ENCODE data around the gene CPEB4.

The CPEB4 gene

DNA sequence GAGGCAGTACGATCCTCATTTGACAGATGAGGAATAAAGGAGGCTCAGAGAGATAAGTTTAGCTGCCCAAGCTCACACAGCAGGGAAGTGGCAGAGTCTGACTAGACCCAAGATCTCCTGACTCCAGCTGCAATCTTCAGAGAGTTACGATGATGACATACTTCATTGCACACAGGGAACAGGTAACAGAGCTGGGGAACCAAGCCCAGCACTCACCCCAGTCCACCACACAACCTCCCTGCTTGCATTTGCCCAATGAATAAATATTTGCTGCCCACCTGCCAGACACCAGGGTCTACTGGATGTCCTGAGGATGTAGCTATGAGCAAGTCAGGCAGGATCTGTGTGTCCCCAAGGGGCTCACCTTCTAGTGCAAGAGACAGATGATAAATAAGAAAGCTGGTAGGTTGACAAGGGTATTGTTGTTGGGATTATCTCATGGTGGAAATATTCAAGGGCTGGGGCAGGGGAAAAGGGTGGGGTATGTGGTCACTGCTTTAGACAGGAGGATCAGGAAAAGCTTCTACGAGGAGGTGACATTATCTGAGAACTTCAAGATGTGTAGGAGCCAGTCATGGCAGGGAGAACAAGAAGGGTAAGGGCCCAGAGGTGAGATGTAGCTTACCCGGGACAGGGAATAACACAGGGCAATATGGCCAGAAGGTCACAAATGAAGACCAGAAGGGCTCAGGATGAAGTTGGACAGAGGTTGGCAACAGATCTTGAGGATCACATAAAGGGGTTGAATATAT lies 28.6 kb upstream of the CPEB4 start:
- no peak for DNase-seq

DNA sequence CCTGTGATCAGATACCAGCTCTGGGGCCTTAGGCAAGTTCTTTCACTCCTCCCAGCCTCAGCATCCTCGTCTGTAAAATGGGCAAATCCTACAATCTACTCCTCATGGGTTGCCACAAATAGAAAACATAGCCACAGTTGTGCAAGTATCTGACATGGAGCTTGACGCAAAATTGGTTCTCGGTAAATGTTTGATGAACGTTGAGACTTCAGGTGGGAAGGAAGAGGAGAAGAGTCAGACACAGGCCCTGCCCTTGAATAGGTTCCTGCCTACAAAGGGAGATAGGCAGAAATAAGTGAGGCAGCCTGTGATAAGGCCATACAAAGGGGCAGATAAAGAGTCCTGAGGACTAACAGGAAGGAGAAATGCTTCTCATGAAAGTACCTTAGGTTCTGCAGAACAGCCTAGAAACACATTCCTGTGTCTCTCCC lies 26.1 kb upstream of the CPEB4 start:
- no peak for DNase-seq

DNA sequence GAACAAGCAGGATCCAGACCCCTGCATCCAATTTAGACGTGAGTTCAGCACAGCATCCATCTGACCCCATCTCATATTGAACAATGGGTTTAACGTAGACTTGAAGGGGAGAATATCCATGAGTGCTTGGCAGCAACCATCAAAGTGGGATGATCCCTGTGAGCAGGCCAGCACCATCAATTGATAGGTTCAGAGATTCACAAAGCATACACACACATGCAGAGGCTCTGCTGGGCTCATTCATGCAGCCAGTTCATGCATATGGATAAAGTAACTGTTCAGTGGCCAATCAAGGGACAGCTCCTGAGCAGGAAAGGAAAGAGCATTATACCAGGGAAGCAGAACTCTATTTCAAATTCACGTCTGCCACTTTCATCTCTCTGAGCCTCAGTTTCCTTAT lies 24.8 kb upstream of the CPEB4 start:
- no peak for DNase-seq

DNA sequence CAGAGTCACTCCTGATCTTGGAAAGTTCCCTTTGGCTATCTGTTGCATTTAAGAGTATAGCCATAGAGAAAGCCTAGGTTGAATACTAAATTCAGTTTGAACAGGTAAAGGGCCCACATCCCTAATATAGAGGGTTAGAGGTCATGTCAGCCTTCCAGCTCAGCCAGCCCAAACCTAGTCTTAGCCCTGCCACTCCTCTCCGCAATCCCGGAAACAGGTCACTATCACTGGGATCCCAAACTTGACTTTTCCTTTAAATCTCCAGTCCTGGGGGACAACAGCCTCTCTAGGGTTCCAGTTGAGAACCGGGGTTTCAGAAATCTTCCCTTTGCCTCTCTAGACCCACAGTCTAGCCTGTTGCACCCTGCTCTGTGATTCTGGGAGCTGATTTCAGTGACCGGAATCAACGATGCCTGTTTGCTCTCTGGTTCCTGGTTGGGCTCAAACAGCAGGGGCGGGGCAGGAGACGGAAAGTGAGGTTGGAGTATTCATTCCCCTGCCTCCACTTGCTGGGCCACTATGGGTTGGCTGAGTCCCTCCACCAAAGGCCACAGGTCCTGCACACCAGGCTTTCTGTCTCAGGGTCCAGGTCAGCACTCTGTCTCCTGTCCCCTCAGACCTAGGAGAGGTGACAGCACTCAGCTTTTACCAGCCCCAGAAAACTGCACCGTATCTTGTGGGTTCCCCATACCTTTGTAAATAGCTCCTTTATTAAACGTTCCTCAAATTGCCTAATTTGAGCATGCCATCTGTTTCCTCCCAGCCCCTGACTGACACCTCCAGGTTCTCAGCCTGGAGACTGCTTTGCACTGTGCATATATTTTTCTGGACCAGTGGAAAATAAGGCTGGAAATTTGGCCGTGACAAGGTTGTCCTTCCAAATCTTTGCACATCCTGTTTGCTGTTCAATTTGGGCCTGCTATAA lies 23.8 kb upstream of the CPEB4 start:
- no peak for DNase-seq

DNA sequence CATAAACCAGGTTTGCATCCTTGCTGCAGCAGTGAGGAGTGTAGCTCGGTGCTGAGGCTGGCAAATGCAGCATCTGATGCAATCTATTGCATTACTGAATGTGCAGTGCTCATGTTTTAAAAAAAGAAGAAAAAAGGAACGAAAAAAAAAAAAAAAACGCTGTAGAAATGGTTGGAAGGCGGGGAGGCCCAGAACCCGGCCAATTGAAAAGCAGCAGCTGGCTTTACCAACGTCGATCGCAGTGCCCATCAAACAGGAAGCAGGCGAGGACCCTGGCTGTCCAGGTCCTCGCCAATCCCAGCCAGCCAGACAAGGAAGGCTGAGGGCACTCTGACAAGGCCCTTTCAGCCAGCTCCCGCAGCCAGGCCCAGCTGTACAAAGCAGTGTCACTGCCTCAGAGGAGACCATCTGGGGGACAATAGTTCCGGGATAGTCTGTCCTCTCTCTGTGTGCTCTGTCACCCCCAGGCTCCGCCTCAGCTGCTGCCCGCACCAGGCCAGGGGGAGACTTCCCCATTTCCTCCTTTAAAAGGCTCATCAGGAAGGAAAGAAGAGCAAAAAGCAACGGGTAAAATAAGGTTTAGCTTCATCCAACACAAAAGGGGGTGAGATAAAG lies 21.8 kb upstream of the CPEB4 start:
- DNase-seq, result no peak

DNA sequence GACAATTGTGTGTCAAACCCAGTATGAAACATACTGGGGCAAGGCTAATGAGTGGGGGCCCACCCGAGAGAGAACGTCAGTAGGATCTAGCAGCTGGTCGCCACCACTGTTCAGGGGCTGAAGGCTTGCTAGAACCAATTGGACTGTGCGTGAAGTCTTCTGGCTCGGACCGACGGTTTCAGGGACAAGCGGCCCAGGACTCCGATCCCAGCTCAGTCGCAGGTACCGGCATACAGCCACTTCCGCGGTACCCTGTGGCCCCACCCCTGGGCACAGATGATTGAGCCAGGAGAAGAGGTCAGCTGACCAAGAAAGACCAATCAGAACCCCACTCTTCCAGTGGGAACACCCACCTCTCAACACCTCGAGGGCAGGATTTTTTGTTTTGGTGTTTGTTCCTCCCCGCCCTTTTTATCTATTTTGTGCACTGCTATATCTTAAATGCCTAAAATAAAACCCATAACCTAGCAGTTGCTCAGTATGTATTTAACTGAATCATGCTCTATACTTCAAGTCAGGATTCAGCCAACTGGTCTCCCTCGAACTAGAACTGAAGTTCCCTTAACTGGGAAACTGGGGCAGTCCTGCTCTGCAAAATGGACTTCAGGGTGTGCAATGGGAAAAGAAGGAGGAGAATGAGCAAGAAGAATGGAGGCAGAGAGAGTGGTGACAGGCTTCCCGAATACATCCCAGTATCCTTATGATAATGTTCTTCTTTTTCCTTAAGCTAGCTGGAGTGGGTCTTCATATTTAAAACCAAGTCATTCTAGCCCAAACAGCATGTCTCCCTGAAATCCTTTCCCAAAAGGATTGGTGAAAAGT lies 21.1 kb upstream of the CPEB4 start:
- DNase-seq, result no peak

DNA sequence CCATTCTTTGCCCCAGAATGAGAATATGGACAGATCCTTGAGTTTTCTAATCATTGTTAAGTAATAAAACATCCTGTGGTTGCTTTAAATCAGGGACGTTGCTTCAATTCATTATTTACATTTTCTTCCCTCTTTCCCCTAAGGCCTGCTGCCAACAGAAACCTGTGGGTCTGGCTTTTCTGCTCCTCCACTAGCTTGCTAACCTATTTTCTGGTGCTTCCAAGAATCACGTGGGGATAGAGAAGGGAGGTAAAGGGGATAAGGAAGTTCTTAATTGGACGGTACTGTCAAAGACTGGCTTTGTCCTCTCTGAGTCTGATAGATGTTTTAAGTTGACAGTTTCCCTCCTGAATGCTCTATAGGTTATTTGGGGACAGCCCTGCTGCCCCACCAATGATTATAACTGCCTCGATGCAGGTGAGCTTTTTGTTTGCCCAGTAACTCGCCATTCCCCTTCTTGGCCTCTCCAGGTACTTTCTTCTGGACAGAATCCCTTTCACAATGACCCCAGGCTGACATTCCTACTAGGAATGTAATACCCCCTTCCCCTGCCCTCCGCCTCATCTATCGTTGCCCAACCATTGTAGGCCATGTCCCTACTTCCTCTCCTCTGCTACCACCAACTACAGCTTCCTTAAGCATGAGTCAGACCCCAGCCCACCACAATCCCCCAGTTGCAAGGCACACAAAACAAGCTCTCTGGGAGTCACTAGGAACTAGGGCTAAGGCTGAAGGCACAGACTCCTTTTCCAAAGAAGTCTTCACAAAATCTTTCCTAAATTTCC lies 19.9 kb upstream of the CPEB4 start:
- DNase-seq, result no peak

DNA sequence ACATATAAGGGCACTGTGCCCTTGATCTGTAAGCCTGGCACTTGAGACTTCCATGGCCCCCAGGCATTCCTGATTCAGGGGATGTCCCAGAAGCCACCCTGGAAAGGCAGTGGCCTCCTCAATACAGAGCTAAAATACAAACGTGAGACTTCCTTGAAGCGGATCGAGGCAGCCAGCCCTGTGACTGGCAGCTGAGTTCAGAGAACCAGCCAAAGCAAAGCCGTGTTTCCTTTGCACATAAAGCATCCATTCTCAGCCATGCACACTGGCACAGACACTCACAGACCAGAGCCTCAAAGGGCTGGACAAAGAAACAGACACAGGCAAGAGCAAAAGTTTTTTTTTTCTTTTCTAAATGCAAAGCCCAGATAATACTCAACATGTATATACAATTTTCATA lies 18.8 kb upstream of the CPEB4 start:
- no peak for DNase-seq

DNA sequence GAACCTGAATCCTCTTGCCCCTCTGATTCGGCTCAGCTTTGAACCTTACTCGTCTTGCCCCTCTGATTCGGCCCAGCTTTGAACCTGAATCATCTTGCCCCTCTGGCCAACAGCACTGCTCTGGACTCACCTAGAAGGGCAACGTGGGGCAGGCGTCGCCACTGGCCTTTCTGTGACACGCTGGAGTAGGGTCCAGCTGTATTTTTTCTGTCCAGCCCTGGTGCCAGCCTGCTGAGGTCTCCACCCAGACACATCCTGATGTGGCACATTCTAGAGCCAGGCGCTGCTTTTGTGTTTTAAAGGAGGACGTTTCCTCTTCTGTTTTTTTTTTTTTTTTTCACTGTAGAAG lies 15.2 kb upstream of the CPEB4 start:
- no peak for DNase-seq

DNA sequence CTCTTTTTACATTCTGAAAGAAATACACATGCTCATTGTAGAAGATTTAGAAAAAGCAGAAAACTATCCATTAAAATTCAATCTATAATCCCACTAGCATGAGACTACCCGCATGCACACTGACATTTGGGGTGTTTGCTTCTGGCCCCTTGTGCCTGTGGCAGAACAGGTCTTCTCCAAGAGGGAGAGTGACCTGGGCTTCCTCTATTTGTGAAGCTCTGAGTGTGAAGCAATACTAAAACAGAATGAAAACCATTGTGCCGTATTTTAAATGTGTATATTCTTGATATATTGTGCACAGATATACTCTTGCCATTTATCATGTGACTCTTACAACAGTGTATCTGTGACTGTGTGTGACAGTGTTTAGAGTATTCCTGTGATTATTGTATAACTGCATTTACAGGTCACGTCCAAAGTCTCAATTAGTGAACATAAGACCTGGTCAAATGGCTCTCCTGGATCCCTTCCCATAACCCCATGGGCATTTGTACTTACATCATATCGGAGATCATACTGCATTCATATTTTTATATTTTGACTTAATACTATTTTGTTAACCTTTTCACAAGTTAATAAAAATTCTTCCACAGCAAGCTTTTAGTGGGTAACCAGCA lies 14.7 kb upstream of the CPEB4 start:
- no peak for DNase-seq

DNA sequence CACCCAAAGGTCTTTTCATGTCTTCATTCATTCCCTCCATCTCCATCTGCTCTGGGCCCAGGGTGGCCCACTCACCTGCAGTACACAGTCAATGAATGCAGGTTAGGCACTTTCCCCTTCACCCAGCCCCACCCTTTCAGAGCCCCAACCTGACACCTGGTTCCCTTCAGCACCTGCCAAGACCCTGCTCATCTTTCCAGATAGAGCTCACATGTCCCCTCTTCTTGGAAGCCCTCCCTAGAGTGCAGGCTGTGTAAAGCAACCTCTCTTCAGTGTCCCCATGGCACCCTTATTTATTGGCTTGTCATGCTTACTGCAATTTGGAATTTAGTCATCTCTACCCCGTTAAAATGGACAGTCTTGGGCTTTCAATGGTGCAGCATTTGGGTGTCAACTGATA lies 13.0 kb upstream of the CPEB4 start:
- DNase-seq, result no peak

DNA sequence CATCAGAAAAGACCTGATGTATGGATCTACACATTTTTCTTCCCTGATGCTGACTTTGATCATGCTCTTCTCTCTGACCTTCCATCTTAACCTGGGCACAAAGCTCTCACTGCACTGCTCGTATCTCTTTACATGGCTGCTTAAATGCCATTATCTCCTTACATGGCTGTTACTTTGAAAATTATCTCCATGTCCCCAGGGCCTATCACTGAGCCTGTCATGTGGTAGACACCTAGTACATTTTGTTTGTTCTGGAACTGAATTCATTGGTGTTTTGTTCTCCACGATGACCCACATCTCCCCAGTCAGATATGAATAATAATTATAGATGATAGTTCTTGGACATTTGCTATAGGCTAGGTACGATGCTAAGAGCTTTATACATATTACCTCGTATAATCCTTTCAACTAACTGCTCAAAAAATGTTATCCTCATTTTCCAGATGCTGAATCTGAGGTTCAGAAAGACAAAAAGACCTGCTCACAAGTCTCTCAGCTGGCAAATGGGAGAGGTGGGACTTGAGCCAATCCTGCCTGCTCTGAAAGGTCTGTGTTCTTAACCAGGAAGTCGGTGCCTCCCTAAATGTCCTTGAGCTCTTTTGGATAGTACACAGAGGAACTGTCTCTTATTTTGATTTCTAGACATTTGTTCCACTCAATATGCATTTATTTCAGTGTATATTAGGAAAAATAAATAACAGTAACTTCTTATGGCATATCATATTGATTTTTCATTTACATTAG lies 9.8 kb upstream of the CPEB4 start:
- DNase-seq, result no peak

DNA sequence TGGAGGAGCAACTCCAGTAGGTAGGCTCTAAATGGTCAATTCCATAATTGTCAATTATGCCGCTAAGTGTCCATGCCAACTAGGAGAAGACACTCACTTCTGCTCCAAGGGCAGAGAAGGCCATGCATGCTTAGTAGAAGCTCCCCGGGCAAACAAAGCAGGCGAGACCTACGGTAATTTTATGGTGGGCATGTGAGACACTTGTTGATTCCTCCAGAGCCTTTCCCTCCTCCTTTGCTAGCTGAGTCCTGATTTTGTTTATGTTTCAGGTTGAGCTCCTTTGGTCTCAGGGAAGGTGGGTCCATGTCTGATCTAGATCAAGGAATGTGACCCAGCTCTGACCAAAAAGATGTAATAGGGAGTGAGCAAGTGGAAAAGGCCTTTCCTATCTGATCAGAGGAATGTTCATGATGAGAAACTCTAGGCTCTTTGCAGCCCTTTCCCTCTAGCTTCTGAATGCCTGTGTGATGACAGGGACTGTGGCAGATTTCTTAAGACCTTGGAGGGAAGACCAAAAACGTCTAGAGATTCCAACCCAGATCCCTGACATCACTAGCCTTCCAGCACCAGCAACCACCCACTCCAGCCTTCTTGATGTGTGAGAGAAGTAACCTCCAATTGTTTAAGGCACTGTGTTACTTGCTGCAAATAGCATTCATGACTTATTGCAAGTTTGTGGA lies 7.7 kb upstream of the CPEB4 start:
- DNase-seq, result no peak

DNA sequence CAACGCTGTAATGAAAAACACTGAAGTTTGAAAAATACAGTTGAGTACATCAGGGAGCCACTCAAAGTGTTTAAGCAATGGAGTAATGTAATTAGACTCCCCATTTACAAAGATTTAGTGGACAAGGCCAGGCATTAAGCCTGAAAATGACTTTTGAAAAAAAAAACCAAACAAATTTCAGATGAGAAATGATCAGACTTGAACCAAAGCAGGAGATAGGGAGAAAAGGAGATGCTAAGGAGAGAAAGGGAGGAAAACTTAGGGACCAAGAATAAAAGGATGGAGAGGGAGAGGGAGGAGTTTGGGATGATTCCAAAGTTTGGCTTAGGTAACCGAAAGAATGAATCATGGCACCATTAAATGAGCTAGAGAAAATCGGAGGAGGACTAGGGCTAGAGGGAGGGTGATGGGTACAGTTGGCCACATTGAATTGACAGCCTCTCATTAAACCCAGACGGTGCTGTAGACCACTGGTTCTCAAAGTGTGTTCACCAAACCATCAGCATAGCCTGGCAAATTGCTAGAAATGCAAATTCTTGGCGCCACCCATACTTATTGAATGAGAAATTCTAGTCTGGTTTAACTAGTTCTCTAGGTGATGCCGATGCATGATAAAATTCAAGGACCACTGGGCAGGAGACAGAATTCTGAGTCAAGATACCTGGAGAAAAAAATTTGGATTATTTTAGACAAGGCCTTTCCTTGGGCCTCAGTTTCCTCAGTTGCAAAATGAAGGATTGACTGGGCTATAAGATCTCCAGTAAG lies 6.2 kb upstream of the CPEB4 start:
- no peak for DNase-seq

DNA sequence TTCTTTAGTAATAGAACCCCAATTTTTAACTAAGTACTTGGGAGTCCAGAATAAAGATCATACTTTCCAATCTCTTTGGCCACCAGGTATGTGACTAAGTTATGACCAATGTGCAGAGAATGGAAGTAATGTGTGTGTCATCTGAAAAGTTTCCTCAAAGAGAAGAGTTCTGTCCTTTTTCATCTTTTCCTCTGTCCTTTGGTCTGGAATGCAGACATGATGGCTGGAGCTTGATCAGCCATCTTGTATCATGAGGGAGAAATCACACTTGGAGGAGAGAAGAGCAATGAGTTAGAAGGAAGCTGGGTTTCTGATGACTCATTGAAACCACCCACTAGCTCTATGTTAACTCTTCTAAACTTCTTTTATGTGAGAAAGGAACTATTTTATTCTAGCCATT lies 5.5 kb upstream of the CPEB4 start:
- no peak for DNase-seq

DNA sequence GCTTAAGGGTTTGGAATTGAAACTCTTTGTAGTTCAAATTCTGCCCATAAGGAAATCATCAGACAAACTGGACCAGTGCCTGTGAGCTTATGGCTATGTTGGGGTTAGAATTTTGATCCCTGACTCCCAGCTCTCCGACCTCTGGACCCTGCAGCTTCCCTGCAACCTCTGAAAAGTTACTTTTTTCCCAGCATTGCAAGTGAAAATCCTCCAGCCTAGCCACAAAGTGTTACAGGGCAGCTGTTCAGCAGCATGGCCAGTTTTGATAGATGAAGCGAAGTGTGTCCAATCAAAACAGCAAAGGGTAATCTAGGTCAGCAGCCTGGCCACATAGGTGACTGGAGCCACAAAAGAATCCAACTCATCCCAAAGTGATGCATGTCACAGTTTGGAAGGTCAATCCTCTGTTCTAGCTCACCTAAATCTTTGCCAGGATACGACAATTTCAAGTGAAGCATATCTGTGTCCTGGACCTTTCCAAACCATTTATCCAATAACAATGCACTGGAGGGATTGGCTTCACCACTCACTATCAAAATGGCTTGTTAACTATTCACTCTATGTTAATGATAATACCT lies 4.7 kb upstream of the CPEB4 start:
- DNase-seq, result no peak

DNA sequence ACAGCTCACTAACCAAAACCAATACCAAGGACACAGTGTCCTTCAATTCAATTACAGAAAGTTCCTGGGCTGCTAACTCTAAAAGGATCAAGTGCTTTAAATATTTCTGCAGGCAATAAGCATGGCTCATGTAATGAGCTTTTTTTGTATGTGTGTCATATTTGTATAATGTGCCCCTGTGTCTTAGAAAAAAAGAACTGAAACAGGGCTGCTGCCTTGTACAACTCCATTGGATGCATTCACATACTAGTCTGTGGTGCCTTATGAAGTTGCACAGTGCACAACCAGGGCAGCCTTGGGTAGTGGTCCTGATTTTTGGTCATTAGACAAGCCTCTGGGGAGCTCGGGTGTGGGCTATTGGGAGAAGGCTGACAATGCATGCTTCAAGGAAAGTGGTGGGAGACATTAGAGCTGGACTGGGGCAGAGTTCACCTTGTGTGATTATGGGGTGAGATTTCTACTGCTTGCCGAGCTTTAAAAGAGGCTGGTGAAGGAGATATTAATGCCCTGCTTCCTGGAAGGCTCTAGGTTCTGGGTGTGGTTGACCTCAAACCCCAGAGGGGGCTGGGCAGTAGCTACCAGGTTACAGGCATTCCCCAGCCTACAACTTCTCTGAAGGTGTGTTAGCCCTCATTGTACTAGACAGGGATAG lies 3.6 kb upstream of the CPEB4 start:
- no peak for DNase-seq

DNA sequence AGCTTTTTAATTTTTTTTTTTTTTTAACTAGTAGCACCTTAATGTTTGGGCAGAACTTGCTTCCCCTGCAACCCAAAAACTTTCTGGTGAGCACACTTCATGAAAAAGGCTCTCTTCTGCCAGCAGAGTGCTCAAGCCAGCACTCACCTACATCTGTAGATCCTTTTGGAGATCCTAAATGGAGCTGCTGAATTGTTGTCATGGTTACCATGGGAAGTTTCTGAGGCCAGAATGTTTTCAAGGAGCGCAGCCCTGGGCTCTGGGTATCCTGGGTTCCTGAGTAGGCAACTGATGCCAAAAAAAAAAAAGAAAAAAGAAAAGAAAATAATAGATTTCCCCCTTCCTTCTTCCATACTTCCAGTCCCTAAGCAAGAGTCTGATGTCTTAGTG lies 3.1 kb upstream of the CPEB4 start:
- no peak for DNase-seq

All from NCI-H2171 treated with DMSO at 0.1 percent for 48 hours (cell line).